Measurements from ENCODE around the gene CPB1.

CPB1 gene

GRCh38 chr3:148839805-148840204 lies 12.2 kb downstream of the CPB1 start:
- DNase-seq: no peak

DNA sequence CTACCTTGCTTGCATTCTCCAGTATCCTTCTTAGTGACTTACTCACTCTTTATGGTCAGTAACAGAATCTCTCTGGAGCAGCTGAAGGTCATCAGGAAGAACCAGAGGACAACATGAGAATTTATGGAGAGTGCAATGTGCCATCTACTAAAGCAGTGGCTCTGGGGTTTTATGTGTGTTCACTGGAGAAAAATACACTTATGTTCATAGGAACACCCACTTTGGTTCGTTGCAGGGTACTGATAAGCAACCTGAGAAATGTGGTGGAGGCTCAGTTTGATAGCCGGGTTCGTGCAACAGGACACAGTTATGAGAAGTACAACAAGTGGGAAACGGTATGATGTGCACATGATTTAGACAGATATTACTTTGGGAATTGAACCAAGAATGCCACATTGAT lies 12.8 kb downstream of the CPB1 start:
- DNase-seq: no peak

- no peak for DNase-seq
These were observed 18.3 kb downstream of the CPB1 start for GRCh38 chr3:148845756-148846395.

DNA sequence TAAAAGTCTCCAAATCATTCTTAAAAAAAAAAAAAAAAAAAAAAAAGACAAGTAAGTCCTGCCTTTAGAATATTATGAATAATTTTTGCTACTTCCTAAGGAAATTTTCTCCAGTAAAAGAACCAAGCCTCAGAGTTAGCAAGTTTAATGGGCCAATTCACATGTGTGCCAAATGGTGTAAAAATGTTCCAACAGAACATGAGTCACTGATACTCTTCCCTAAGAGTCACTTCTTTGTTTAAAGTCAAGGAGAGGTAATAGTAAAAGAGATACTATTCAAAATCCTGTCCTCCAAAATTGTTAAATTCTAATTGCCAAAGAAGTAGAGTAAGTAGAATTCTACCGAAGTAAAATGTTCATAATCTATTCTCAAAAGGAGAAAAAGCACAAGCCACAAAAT lies 19.7 kb downstream of the CPB1 start:
- no peak for DNase-seq

DNA sequence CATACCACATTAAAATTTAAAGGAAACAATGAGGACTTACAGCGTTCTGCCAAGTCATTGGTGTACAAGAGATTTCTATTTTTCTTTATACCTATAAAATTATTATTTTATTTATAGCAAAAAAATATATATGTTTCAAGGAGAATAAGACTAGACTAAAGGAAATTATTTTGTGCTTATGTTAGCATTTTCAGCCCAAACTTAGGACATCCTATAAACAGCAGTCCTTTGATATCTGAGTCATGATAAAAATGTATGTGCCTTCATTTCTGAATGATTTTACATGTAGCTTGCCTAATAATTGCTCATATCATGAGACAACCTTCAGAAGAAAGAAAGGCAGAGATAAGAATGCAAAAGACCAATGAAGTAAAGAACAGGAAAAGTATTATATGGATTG lies 20.8 kb downstream of the CPB1 start:
- DNase-seq: no peak

DNA sequence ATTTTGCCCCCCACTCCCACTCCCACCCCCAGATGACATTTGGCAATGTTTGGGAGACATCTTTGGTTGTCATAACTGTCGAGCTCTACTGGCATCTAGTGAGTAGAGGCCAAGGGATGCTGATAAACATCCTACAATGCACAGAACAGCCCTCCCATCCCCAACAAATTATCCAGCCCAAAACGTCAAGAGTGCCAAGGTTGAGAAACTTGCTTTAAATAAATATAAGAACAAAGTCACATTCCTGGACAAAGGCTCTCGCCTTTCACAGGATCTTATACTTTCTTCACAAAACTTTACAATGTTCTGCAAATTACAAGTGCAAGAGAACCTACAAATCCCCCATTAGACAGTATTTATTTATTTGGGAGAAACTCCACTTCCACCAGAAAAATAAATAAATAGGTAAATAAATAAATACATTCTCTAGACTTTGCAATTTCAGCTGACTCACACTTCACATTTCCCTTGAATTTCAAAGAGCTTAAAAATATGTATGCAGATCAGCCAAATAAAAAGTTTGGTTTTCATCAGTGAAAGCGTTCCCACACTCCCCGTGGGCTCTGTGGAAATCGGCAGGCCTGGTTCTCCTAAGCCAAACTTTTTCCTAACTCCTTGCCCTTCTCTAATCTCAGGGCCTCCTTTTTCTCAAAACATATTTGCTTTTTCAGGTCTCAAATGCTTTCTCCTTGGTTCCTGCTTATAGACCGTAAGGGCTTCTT lies 24.8 kb downstream of the CPB1 start:
- DNase-seq: no peak

GRCh38 chr3:148853076-148853475 lies 25.5 kb downstream of the CPB1 start:
- no peak for DNase-seq

DNA sequence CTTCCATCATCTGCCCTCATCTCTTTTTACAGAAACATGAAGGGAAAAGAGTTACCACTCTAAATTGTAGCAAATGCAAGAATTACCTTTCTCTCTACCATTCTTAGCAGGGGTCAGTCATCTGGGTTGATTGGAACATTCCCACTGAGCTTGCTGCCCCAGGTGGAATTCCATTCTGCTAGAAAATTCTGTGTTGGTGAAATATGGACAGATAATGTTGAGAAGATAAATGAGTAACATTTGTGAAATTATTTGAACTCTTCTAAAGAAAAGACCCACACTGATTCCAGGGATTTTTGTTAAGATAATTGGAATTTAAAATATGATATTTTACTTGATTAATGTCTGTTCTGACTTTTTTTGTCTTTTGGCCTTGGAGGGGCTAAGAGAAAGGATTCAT lies 26.4 kb downstream of the CPB1 start:
- DNase-seq: no peak

DNA sequence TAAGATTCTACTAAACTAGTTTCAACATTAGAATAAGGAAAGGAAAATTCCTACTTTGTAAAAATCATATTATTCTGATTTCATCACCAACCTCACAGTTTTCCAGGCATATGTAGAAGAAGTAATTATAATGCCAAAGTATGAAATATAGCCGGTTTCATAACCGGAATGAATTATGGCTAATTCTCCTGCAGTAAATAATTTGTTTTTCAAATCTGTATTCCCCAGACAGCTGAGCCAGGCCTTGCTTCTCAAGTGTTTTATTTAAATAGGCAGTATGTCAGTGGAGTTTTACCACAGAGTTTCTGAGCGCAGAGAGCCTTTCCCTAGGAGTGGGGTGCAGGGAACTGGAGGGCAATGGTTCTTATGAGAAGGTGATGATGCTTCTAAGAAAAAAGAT lies 28.8 kb downstream of the CPB1 start:
- no peak for DNase-seq

DNA sequence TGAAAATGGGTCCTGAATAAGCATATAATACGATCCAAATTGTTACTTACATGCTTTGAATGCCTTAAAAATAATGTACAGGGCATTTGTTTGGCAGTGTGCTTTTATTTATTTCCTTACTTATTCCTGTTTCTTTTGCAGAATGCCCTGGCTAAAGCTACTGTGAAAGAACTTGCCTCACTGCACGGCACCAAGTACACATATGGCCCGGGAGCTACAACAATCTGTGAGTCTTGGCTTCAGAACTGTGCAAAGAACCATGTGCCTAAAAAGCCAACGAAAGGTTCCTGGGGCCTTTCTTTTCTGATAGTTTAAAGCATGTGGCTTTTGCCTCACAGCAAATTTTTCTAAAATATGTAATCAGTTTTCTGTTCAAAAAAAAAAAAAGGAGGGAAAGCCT lies 29.7 kb downstream of the CPB1 start:
- no peak for DNase-seq

DNA sequence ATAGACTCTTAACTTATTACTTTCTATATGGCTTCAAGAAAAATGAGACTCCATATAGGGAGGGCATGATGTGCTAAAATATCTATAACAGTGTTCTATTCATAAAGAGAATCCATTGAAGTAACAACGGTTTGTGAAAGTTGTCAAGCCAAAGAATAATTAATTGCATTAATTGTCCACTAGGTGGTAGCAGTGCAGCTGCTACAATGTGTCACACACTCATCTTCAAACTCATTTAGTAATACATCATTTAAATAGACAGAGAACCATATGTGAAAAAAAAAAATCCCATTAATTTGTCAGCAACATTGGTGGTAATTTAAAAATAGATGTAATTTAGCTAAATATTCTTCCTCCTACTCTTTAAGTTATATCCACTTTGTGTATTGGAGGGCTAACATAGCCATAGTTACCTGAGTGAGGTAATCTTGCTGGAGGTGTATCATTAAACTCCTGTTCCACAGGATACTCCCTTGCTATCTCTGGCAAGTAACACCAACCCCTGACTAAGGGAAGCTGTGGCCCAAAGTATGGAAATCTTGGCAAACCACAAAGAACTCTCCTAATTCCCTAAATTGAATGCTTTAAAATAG lies 33.8 kb downstream of the CPB1 start:
- DNase-seq: no peak

DNA sequence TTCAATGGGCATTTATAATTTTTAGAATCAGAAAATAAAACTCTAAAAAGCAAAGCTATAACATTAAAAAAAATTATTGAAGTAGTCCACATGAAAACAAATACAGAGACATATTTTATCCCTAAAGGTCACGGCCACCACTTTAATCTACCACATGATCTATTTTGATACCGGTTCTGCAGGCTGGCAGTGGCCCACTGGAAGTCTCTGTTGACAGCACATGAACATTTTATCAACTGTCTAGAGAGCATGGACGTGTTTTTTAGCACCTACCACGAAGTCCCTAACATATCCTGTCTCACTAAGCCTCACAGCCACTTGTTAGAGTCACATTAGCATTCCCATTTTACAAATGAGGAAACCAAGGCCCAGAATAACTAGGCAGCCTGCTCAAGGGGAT lies 35.7 kb downstream of the CPB1 start:
- DNase-seq: no peak

DNA sequence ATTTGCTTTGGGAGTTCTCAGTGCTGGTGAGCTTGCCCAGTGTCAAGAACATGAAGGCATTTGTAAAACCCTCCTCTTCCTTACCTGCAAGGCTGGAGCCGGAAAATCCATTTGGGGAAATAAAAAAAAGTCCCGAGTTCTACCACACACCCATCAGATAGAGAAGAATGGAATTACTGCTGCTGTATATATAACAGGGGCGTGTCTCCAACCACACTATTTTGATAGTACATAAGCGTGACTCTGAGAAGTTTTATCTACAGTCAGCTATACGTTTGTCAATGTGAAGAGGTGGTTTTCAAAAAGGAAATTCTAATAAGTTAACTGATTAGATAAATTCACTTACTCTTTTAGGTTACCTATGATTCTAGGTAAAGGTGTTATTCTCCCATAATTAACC lies 36.2 kb downstream of the CPB1 start:
- no peak for DNase-seq

GRCh38 chr3:148865049-148865448 lies 37.4 kb downstream of the CPB1 start, which contains the start of gene CPA3:
TSS of gene CPA3 (plus strand) at chr3:148865296. CDS start at chr3:148865308, 12 bp downstream.
- DNase-seq: peak; percentile 64

GRCh38 chr3:148866261-148866660 lies 38.6 kb downstream of the CPB1 start:
- no peak for DNase-seq

DNA sequence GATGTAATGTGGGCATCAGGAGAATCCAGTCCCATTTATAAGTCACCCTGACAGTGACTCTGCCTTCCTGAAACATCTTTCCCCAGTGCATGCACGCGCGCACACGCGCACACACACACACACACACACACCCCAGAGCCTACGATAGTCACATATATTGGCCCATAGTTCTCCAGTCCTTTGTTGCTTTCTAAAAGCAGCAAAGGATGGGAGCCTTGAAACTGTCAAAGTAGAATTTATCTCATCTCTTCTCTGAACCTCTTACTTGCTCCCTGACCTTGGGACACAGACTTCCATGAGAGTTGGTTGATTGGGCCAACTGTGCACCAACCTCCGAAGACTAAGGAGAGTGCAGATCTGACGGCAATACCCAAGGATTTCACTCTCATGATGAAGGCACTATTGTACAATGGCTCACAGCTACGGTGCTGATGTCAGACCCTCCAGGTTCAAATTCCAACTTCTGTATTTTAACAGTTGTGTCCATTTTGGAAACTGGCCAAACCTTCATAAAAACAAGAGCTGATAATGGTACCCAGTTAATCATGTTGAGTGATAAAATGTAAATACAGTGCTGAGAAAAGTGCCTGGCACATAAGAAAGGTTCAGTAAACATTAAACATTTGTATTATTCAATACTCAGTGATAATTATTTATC lies 45.8 kb downstream of the CPB1 start:
- no peak for DNase-seq

DNA sequence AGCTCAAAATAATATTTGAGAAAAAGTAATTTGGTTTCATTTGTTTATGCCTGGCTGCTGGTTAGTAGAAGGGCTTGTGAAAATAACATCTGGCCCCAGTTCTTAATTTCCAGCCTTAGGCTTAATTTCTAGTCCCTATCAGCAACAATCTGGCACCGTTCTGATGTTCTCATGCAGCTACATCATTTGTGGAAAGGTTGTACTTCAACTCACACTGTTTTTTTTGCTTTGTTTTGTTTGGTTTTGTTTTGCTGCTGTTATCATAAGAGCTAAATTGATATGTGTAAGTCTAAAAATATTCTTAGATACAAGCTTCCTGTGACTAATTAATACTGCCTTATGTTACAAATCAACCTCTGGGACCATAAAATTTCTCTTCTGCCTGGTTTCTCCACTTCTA lies 46.4 kb downstream of the CPB1 start:
- DNase-seq: no peak

DNA sequence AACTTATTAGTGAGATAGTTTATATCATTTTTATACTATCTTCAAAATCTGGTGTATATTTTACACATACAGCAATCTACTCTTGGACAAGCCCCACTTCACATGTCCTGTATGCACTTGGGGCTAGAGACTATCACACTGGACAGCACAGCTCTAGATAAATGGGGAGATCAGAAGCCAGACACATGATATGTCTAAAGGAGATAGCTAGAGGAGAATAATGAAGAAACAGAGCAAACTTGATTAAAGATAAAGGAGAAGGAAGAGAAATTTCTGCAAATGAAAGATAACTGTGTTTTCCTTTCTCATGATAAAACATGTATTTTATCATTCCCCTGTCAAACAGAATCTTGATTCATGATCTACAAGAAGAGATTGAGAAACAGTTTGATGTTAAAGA lies 50.5 kb downstream of the CPB1 start:
- DNase-seq: no peak

DNA sequence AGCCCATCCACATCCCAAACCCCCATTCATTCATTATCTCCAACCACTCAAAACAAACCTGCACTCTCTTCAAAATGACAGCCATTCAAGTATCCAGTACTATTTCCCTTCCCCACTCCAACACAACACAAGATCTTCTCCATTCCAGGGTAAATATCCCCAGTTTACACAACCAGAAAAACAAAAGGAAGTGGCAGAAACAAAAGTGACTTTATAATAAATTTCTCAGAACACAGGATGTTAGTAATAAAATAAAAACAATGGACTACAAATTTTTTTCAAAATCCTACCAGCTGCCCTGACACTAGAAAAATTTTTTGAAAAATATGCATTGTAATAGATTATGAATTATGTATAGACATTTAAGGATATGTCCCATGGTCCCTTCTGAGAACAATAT lies 51.6 kb downstream of the CPB1 start:
- no peak for DNase-seq

DNA sequence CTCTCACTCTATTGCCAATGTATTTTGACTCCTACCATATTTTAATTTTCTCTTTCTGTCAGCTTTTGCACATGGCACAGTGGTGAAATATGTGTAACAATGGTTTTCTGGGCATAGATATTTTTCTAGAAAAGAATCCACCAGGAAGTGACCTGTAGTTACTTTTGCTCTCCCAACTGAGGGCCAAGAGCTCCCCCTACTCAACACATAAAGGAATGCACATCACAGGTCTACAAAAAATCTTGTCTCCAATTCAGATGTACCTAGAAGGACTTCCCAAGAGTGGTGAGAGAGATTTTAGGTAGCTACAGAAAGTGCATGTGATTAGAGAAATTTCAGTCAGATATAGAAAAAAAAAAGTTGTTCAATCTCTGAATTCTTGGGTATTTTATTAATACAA lies 53.1 kb downstream of the CPB1 start:
- DNase-seq: no peak

DNA sequence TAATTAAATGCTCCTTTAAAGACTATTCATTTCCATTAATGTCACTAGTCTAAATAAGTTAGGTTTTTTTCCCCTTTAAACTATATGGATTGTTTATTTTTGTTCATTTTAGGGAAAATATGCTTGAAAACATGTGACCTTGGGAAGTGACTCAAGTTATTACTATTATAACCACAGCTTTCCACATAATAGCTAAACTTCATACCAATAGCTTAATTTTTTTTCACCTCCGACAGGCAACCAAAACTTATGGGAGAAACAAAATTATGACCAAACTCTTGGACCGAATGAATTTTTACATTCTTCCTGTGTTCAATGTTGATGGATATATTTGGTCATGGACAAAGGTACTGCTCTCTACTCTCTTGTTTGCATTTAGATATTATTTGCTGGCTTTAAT lies 53.7 kb downstream of the CPB1 start:
- DNase-seq: no peak

DNA sequence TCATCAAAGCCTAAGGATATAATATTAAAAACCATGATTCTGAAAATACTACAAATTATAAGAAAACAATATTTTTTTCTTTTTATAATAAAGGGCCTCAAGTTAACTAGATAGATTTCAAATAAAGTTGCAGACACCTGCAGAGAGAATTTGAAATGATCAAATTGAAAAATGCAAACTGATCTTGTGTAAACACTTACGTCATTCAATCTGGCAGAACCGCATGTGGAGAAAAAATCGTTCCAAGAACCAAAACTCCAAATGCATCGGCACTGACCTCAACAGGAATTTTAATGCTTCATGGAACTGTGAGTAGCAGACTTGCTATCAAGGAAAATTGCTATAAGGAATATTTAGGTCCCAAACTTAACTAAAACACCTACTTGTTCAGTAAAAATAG lies 54.7 kb downstream of the CPB1 start:
- no peak for DNase-seq

DNA sequence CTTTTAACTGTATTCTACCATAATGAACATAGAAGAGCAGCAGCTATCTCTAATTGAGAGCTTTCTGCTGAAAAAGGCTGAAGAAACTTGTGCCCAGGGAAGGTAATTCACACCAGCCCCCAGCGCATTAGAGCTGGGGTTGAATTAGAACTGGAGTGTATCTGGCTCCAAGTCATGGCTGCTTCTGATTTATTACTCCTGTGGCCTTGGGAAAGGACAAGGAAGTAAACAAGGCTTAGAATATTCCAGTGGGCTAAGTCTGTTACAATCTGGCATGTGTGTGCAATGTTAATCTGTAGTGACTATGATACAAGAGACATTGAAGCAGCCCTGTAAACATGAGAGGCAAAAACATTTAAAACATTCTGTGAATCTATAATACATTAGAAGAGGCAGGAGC lies 55.6 kb downstream of the CPB1 start:
- DNase-seq: no peak

DNA sequence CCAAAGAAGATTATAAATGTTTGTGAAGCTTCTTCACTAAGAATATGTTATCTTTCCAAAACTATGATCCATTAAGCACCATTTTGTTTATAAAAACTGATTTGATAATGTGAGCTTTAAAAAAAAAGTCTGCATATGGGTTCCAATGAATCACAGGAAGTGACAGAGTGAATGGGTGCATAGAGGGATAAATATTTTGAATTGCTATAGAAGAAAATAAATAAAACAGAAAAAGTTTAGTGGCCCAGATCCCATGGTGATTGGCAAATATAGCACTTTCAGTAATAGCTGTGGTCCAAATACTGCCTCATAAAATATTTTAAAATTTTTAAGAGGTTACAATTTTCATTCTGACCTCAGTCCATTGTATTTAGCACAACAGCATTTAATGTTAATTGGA lies 56.6 kb downstream of the CPB1 start:
- DNase-seq: no peak

All from GF-D8 (cell line).